Liver (tissue), 9 donors: Measurements from ENCODE around the gene TAS2R14. TPM values are rescaled to one million over a fixed set of nuclear protein-coding genes. Genes with fewer than 3 reads are reported as not detected.

Experiments
- DNase-seq: peaks from one replicate; pipeline ENCODE4 v3.0.0-alpha.2; 2017; ENCODE audit warnings: low spot score
- H3K27ac ChIP-seq, 2 donors: one replicate each; pipeline ENCODE4 v1.7.0; 2013; ENCODE audit warnings: inconsistent platforms in 2 of 2, low read length in 2 of 2, control low read depth in 1 of 2, low read depth in 1 of 2, mild to moderate bottlenecking in 1 of 2
- H3K27me3 ChIP-seq, 4 donors: one replicate each; pipeline versions ENCODE4 v1.6.1 to v1.7.0; 2013; ENCODE audit warnings: low read length in 3 of 4, inconsistent platforms in 1 of 4, mild to moderate bottlenecking in 1 of 4, moderate library complexity in 1 of 4; ENCODE audit not compliant: control insufficient read depth in 4 of 4, insufficient read depth in 4 of 4
- H3K36me3 ChIP-seq, 4 donors: one replicate each; pipeline versions ENCODE4 v1.6.1 to v1.7.0; 2013; ENCODE audit warnings: low read length in 3 of 4, mild to moderate bottlenecking in 3 of 4, low read depth in 1 of 4, moderate library complexity in 1 of 4; ENCODE audit not compliant: control insufficient read depth in 4 of 4, insufficient read depth in 3 of 4
- H3K4me1 ChIP-seq, 4 donors: one replicate each; pipeline versions ENCODE4 v1.6.1 to v1.7.0; 2013; ENCODE audit warnings: low read length in 3 of 4, mild to moderate bottlenecking in 3 of 4, moderate library complexity in 1 of 4; ENCODE audit not compliant: control insufficient read depth in 4 of 4, insufficient read depth in 4 of 4
- H3K4me3 ChIP-seq, 3 donors: one replicate each; pipeline versions ENCODE4 v1.6.1 to v1.7.0; 2013; ENCODE audit warnings: low read length in 3 of 3, control low read depth in 1 of 3, low read depth in 1 of 3, mild to moderate bottlenecking in 1 of 3
- H3K9ac ChIP-seq, 2 donors: one replicate each; pipeline ENCODE4 v1.7.0; 2013; ENCODE audit warnings: low read length in 2 of 2, mild to moderate bottlenecking in 2 of 2, moderate library complexity in 2 of 2, control low read depth in 1 of 2, low read depth in 1 of 2
- H3K9me3 ChIP-seq, 4 donors: one replicate each; pipeline versions ENCODE4 v1.6.1 to v1.7.0; 2013; ENCODE audit warnings: low read length in 3 of 4; ENCODE audit not compliant: control insufficient read depth in 4 of 4
- EGR1 ChIP-seq, 2 donors: IDR thresholded peaks; 2 replicates each; pipeline ENCODE4 v1.6.1; 2016 to 2018; ENCODE audit warnings: antibody characterized with exemption in 2 of 2, low read depth in 2 of 2
- FOXA1 ChIP-seq: IDR thresholded peaks from 2 replicates; pipeline ENCODE4 v1.6.1; 2016; ENCODE audit warnings: antibody characterized with exemption
- FOXA2 ChIP-seq: IDR thresholded peaks from 2 replicates; pipeline ENCODE4 v1.6.1; 2016; ENCODE audit warnings: antibody characterized with exemption
- GABPA ChIP-seq, 2 donors: IDR thresholded peaks in 1 of 2; conservative IDR thresholded peaks in 1 of 2; 2 replicates each; pipeline ENCODE4 v1.6.1; 2016; ENCODE audit warnings: antibody characterized with exemption in 2 of 2, mild to moderate bottlenecking in 1 of 2, moderate library complexity in 1 of 2
- HNF4A ChIP-seq, 2 donors: conservative IDR thresholded peaks; 2 replicates each; pipeline ENCODE4 v1.6.1; 2016; ENCODE audit warnings: antibody characterized with exemption in 2 of 2, mild to moderate bottlenecking in 2 of 2
- HNF4G ChIP-seq: IDR thresholded peaks from 2 replicates; pipeline ENCODE4 v1.6.1; 2016; ENCODE audit warnings: antibody characterized with exemption
- NR2F2 ChIP-seq: IDR thresholded peaks from 2 replicates; pipeline ENCODE4 v1.6.1; 2016; ENCODE audit warnings: antibody characterized with exemption
- RAD21 ChIP-seq, 2 donors: IDR thresholded peaks; 2 replicates each; pipeline ENCODE4 v1.6.1; 2016; ENCODE audit warnings: antibody characterized with exemption in 2 of 2, mild to moderate bottlenecking in 2 of 2
- RXRA ChIP-seq, 2 donors: IDR thresholded peaks; 2 replicates each; pipeline ENCODE4 v1.6.1; 2017 to 2018; ENCODE audit warnings: antibody characterized with exemption in 2 of 2, mild to moderate bottlenecking in 1 of 2
- SP1 ChIP-seq: IDR thresholded peaks from 2 replicates; pipeline ENCODE4 v1.6.1; 2018; ENCODE audit warnings: antibody characterized with exemption, mild to moderate bottlenecking
- YY1 ChIP-seq: IDR thresholded peaks from 2 replicates; pipeline ENCODE4 v1.6.1; 2016; ENCODE audit warnings: antibody characterized with exemption, mild to moderate bottlenecking
- WGBS: extraction: QIAGEN DNeasy Blood & Tissue Kit; methylation state at CpG from one replicate; pipeline ENCODE4 v1.1.7; 2013; 5-methylcytosine and 5-hydroxymethylcytosine counted together
- polyA plus RNA-seq, 2 donors: library from polyadenylated mRNA; stranded (reverse) in 1 of 2; unstranded in 1 of 2; fragments of 200-250 nt in 1 of 2; fragments of >200 nt in 1 of 2; fragmentation: Nextera tagmentation in 1 of 2; extraction: Ambion mirVana in 1 of 2; gene quantifications; one replicate each; pipeline versions ENCODE4 v1.2.1 to v1.2.3, GENCODE V29; 2013 to 2015
- total RNA-seq, 2 donors: library from RNA; depleted of rRNA; stranded (reverse); fragments of >200 nt; gene quantifications; one replicate each; pipeline ENCODE4 v1.2.3, GENCODE V29; 2014
- TF ChIP-seq, protein P1 (sequence below): IDR thresholded peaks from 2 replicates; pipeline ENCODE4 v1.6.1; 2016; ENCODE audit warnings: antibody characterized with exemption
- TF ChIP-seq, protein P2 (sequence below): IDR thresholded peaks from 2 replicates; pipeline ENCODE4 v1.6.1; 2016; ENCODE audit warnings: antibody characterized with exemption
- TF ChIP-seq, protein P3 (sequence below): IDR thresholded peaks from 2 replicates; pipeline ENCODE4 v1.6.1; 2016; ENCODE audit warnings: antibody characterized with exemption
- TF ChIP-seq, protein P4 (sequence below): fragments of 150-350 bp; IDR thresholded peaks from 2 replicates; pipeline ENCODE4 v1.5.1; 2017; ENCODE audit warnings: improper control_type of control experiment, low read depth, low read length; ENCODE audit not compliant: missing input control
- donor health status: healthy.
- donor health status: healthy.
- donor health status: healthy.
- donor health status: healthy.
- donor health status: healthy.

Gene TAS2R14
- total and polyA plus RNA-seq, 4 donors = 0.16 to 6.9 (median 1.5) TPM

DNA sequence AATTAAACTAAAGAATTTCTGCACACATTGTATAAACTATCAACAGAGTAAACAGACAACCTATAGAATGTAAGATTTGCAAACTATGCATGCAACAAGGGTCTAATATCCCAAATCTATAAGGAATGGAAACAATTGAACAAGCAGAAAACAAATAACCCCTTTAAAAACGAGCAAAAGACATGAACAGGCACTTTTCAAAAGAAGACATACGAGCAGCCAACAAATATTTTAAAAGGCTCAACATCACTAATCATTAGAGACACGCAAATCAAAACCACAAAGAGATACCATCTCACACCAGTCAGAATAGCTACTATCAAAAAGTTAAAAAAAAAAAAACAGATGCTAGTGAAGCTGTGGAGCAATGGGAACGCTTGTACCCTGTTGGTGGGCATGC lies 34.4 kb downstream of the TAS2R14 start:
- no peaks in the 10 kb centered on the region for H3K36me3 ChIP-seq
- H3K27ac ChIP-seq = no peak overlapping the region
- H3K4me1 ChIP-seq = no peaks in the 10 kb centered on the region
- H3K9me3 ChIP-seq = peaks cover 0 to 13% (median 2%) of the 10 kb centered on the region in 4 donors
- H3K27me3 ChIP-seq = no peaks in the 10 kb centered on the region
- WGBS = 97% methylated on average over 4 of the region's 4 CpGs
- no peak for DNase-seq
- H3K4me3 ChIP-seq = no peak overlapping the region
- H3K9ac ChIP-seq = no peak overlapping the region
- no peak for TF ChIP-seq SP1
- TF ChIP-seq, protein P1, sequence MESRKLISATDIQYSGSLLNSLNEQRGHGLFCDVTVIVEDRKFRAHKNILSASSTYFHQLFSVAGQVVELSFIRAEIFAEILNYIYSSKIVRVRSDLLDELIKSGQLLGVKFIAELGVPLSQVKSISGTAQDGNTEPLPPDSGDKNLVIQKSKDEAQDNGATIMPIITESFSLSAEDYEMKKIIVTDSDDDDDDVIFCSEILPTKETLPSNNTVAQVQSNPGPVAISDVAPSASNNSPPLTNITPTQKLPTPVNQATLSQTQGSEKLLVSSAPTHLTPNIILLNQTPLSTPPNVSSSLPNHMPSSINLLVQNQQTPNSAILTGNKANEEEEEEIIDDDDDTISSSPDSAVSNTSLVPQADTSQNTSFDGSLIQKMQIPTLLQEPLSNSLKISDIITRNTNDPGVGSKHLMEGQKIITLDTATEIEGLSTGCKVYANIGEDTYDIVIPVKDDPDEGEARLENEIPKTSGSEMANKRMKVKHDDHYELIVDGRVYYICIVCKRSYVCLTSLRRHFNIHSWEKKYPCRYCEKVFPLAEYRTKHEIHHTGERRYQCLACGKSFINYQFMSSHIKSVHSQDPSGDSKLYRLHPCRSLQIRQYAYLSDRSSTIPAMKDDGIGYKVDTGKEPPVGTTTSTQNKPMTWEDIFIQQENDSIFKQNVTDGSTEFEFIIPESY = no peak
- TF ChIP-seq, protein P2, sequence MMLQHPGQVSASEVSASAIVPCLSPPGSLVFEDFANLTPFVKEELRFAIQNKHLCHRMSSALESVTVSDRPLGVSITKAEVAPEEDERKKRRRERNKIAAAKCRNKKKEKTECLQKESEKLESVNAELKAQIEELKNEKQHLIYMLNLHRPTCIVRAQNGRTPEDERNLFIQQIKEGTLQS = no peak
- TF ChIP-seq, protein P3, sequence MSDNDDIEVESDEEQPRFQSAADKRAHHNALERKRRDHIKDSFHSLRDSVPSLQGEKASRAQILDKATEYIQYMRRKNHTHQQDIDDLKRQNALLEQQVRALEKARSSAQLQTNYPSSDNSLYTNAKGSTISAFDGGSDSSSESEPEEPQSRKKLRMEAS = no peak
- no peak for TF ChIP-seq FOXA2
- TF ChIP-seq RAD21 (IDR thresholded peaks at IDR 0.05) = no peak
- no peak for TF ChIP-seq HNF4A (conservative IDR thresholded peaks at IDR 0.05)
- no peak for TF ChIP-seq NR2F2
- no peak for TF ChIP-seq GABPA (IDR thresholded peaks at IDR 0.05 in 1 of 2, conservative IDR thresholded peaks at IDR 0.05 in 1 of 2)
- no peak for TF ChIP-seq RXRA (IDR thresholded peaks at IDR 0.05)
- no peak for TF ChIP-seq FOXA1
- no peak for TF ChIP-seq HNF4G
- TF ChIP-seq YY1 = no peak
- TF ChIP-seq EGR1 (IDR thresholded peaks at IDR 0.05; ENCODE audit: low read depth in 2 of 2) = no peak

GRCh38 chr12:10901427-10901826 lies 37.6 kb downstream of the TAS2R14 start:
- no peak for DNase-seq
- WGBS = 96% methylated on average over 1 of the region's 1 CpG

More at GRCh38 chr12:10901427-10901826, 37.6 kb downstream of the TAS2R14 start:
- Histone ChIP-seq H3K4me1 (no peaks in the 10 kb centered on the region), H3K27me3 (no peaks in the 10 kb centered on the region), H3K36me3 (no peaks in the 10 kb centered on the region), H3K4me3 (no peak overlapping the region), H3K9ac (no peak overlapping the region), H3K9me3 (peaks cover 0 to 13% (median 2%) of the 10 kb centered on the region in 4 donors), H3K27ac (no peak overlapping the region)
- TF ChIP-seq RAD21 (IDR thresholded peaks at IDR 0.05) (peak; percentile 44 to 74), RXRA (IDR thresholded peaks at IDR 0.05) (no peak)
- TF ChIP-seq, protein P4, sequence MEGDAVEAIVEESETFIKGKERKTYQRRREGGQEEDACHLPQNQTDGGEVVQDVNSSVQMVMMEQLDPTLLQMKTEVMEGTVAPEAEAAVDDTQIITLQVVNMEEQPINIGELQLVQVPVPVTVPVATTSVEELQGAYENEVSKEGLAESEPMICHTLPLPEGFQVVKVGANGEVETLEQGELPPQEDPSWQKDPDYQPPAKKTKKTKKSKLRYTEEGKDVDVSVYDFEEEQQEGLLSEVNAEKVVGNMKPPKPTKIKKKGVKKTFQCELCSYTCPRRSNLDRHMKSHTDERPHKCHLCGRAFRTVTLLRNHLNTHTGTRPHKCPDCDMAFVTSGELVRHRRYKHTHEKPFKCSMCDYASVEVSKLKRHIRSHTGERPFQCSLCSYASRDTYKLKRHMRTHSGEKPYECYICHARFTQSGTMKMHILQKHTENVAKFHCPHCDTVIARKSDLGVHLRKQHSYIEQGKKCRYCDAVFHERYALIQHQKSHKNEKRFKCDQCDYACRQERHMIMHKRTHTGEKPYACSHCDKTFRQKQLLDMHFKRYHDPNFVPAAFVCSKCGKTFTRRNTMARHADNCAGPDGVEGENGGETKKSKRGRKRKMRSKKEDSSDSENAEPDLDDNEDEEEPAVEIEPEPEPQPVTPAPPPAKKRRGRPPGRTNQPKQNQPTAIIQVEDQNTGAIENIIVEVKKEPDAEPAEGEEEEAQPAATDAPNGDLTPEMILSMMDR = no peak
